Mucosa of descending colon (tissue), 3 donors: ENCODE results near the gene ULBP2. TPM values are rescaled to one million over a fixed set of nuclear protein-coding genes. Genes with fewer than 3 reads are reported as not detected.
"Not testable (repeated sequence)": the region's sequence is repeated elsewhere in the genome, so short reads cannot be mapped to it uniquely, and the experiment has no call there.

Experiments
- ATAC-seq: fragments of 200-7000 bp; cut with Tn5 transposase; one replicate; pipeline ENCODE4 v1.9.1; 2020; ENCODE audit warnings: mild to moderate bottlenecking, moderate library complexity
- DNase-seq, 3 donors: peaks; one replicate each; pipeline ENCODE4 v3.0.0-alpha.2; 2020
- H3K36me3 ChIP-seq: fragments of 200-600 bp; one replicate; pipeline ENCODE4 v1.8.0; 2021; ENCODE audit warnings: low read depth, mild to moderate bottlenecking
- H3K4me1 ChIP-seq: fragments of 200-600 bp; one replicate; pipeline ENCODE4 v1.8.0; 2021; ENCODE audit warnings: low read depth, mild to moderate bottlenecking
- H3K4me3 ChIP-seq: fragments of 200-600 bp; one replicate; pipeline ENCODE4 v1.8.0; 2021; ENCODE audit warnings: mild to moderate bottlenecking
- H3K9me3 ChIP-seq: fragments of 200-600 bp; one replicate; pipeline ENCODE4 v1.8.0; 2021; ENCODE audit warnings: mild to moderate bottlenecking
- CTCF ChIP-seq: fragments of 200-600 bp; IDR thresholded peaks from one replicate; pipeline ENCODE4 v1.8.0; 2022; ENCODE audit warnings: antibody characterized with exemption, mild to moderate bottlenecking
- intact Hi-C, 2 donors: fragments of 100-400 bp; cut with DNase I in 1 of 2; cut with micrococcal nuclease in 1 of 2; formaldehyde crosslinking; loops; one replicate each; pipeline versions ENCODE4 v1.11.0 to v1.11.1; 2022; cut with DNase I, micrococcal nuclease
- total RNA-seq, 3 donors: library from RNA; stranded (reverse); fragmentation: NEBNext Ultra II Directional in 2 of 3; extraction: Animal tissue kit (Norgen Biotek cat#: 25700) in 2 of 3; gene quantifications; one replicate each; pipeline versions ENCODE4 v1.2.1 to v1.2.4, GENCODE V29; 2021 to 2023
- donor health status: DM: no; HTN: no; CAD: no; lungs with moderate emphysema.
- donor health status: DM: no; HTN: no; CAD: no.
- donor health status: DM: no; HTN: yes; CAD: no.

The ULBP2 gene
- total RNA-seq, 3 donors from 2014 or later = 0.43 TPM; not detected in 2

- Histone ChIP-seq H3K9me3 (no peaks in the 10 kb centered on the region), H3K36me3 (no peaks in the 10 kb centered on the region), H3K4me1 (peaks cover 23% of the 10 kb centered on the region), H3K4me3 (no peak overlapping the region)
- DNase-seq (no peak), ATAC-seq (no peak)
- intact Hi-C loops = no loop called here
- no peak for TF ChIP-seq CTCF
Observed at GRCh38 chr6:149942461-149942829, 631 bp downstream of the ULBP2 start.

GRCh38 chr6:149943321-149943720 lies 1.5 kb downstream of the ULBP2 start:
- DNase-seq, H3K9me3 ChIP-seq, intact Hi-C loops, H3K4me3 ChIP-seq, H3K36me3 ChIP-seq, ATAC-seq: not testable (repeated sequence)
- H3K4me1 ChIP-seq = peaks cover 21% of the 10 kb centered on the region

- intact Hi-C loops, H3K36me3 ChIP-seq, H3K4me3 ChIP-seq, DNase-seq, H3K9me3 ChIP-seq, ATAC-seq: not testable (repeated sequence)
- H3K4me1 ChIP-seq = peaks cover 13% of the 10 kb centered on the region
Observed at GRCh38 chr6:149945276-149945675, 3.5 kb downstream of the ULBP2 start.

- H3K9me3 ChIP-seq, ATAC-seq, DNase-seq, intact Hi-C loops, H3K36me3 ChIP-seq, H3K4me3 ChIP-seq, H3K4me1 ChIP-seq: not testable (repeated sequence)
Observed at GRCh38 chr6:149946631-149947030, 4.8 kb downstream of the ULBP2 start.

GRCh38 chr6:149947533-149947932 lies 5.7 kb downstream of the ULBP2 start:
- H3K9me3 ChIP-seq, H3K4me1 ChIP-seq, H3K36me3 ChIP-seq, intact Hi-C loops, H3K4me3 ChIP-seq, ATAC-seq, DNase-seq: not testable (repeated sequence)

- ATAC-seq = no peak
- TF ChIP-seq CTCF = no peak
Observed at GRCh38 chr6:149948011-149948410, 6.2 kb downstream of the ULBP2 start.

GRCh38 chr6:149948616-149949015 lies 6.8 kb downstream of the ULBP2 start:
- ATAC-seq = no peak

More at GRCh38 chr6:149948011-149948410, 6.2 kb downstream of the ULBP2 start:
- no peaks in the 10 kb centered on the region for H3K36me3 ChIP-seq
- no peak for DNase-seq
- no peaks in the 10 kb centered on the region for H3K9me3 ChIP-seq
- intact Hi-C loops = no loop called here
- H3K4me1 ChIP-seq = no peaks in the 10 kb centered on the region
- H3K4me3 ChIP-seq = no peak overlapping the region

More at GRCh38 chr6:149948616-149949015, 6.8 kb downstream of the ULBP2 start:
- Histone ChIP-seq H3K4me1 (no peaks in the 10 kb centered on the region), H3K36me3 (no peaks in the 10 kb centered on the region), H3K4me3 (no peak overlapping the region), H3K9me3 (no peaks in the 10 kb centered on the region)
- intact Hi-C loops = no loop called here
- no peak for DNase-seq
- TF ChIP-seq CTCF = no peak
